Cardiac fibroblast (primary cell): ENCODE results near the gene WNT7B.

Experiments used
- DNase-seq, 2 donors: peaks; one replicate each; pipeline versions ENCODE4 v3.0.0 to v3.0.0-alpha.2; 2010; ENCODE audit warnings: low read depth in 2 of 2
- H3K4me3 ChIP-seq, 2 donors: replicated peaks in 1 of 2; 1 replicate in 1 of 2; 2 replicates in 1 of 2; pipeline ENCODE4 v1.5.1; 2011; ENCODE audit warnings: low read depth in 2 of 2, low read length in 2 of 2, mild to moderate bottlenecking in 2 of 2, moderate library complexity in 1 of 2
- CTCF ChIP-seq: IDR thresholded peaks from one replicate; pipeline ENCODE4 v1.5.1; 2011; ENCODE audit warnings: low read depth, mild to moderate bottlenecking, low read length, inconsistent platforms

The WNT7B gene

GRCh38 chr22:45916515-45916914, 60.4 kb downstream of the WNT7B start:
- TF ChIP-seq CTCF: no peak
- no peak for DNase-seq
- H3K4me3 ChIP-seq: no peak overlapping the region

GRCh38 chr22:45915841-45916240, 61.1 kb downstream of the WNT7B start:
- no peak overlapping the region for H3K4me3 ChIP-seq
- TF ChIP-seq CTCF: no peak
- DNase-seq: no peak

GRCh38 chr22:45915151-45915550, 61.8 kb downstream of the WNT7B start:
- no peak for TF ChIP-seq CTCF
- no peak overlapping the region for H3K4me3 ChIP-seq
- no peak for DNase-seq

- no peak overlapping the region for H3K4me3 ChIP-seq
- no peak for DNase-seq
- TF ChIP-seq CTCF: no peak
Measured at GRCh38 chr22:45914309-45914708, 62.7 kb downstream of the WNT7B start.

GRCh38 chr22:45912910-45913309, 64.1 kb downstream of the WNT7B start:
- no peak for DNase-seq
- no peak for TF ChIP-seq CTCF
- H3K4me3 ChIP-seq: no peak overlapping the region

GRCh38 chr22:45911601-45912271, 65.2 kb downstream of the WNT7B start:
- peak; percentile 46 to 78 for DNase-seq
- no peak overlapping the region for H3K4me3 ChIP-seq
- no peak for TF ChIP-seq CTCF

GRCh38 chr22:45910928-45911467, 66.0 kb downstream of the WNT7B start:
- H3K4me3 ChIP-seq: no peak overlapping the region
- no peak for TF ChIP-seq CTCF
- no peak for DNase-seq
